Gastroesophageal sphincter (tissue), 4 donors: ENCODE results near the gene PCNX4. TPM values are rescaled to one million over a fixed set of nuclear protein-coding genes. Genes with fewer than 3 reads are reported as not detected.

ENCODE experiments used
- ATAC-seq: fragments of 150-250 bp; one replicate; pipeline ENCODE4 v1.9.1; 2016; ENCODE audit warnings: mild to moderate bottlenecking, moderate library complexity
- H3K27ac ChIP-seq, 4 donors: fragments of 200-600 bp; sonication (generic) in 3 of 4; 1 replicate in 3 of 4; 2 replicates in 1 of 4; pipeline ENCODE4 v1.5.1; 2016 to 2019
- H3K27me3 ChIP-seq: fragments of 200-600 bp; sonication (generic); one replicate; pipeline ENCODE4 v1.5.1; 2019
- H3K36me3 ChIP-seq, 2 donors: fragments of 200-600 bp; sonication (generic); one replicate each; pipeline ENCODE4 v1.5.1; 2019; ENCODE audit warnings: control low read depth in 1 of 2
- H3K4me1 ChIP-seq, 3 donors: fragments of 200-600 bp; sonication (generic); 1 replicate in 2 of 3; 2 replicates in 1 of 3; pipeline ENCODE4 v1.5.1; 2016 to 2019; ENCODE audit warnings: control low read depth in 2 of 3
- H3K4me3 ChIP-seq, 2 donors: fragments of 200-600 bp; sonication (generic); one replicate each; pipeline ENCODE4 v1.5.1; 2019; ENCODE audit warnings: mild to moderate bottlenecking in 1 of 2, moderate library complexity in 1 of 2
- H3K9me3 ChIP-seq, 3 donors: fragments of 200-600 bp; sonication (generic); one replicate each; pipeline ENCODE4 v1.5.1; 2017 to 2019; ENCODE audit warnings: control low read depth in 2 of 3
- EP300 ChIP-seq: sonication (generic); formaldehyde crosslinking; IDR thresholded peaks from one replicate; pipeline ENCODE4 v1.6.1; 2017; ENCODE audit warnings: antibody characterized with exemption, mild to moderate bottlenecking
- POLR2A ChIP-seq, 2 donors: fragments of 450-650 bp; IDR thresholded peaks; one replicate each; pipeline ENCODE4 v1.6.1; 2017; ENCODE audit warnings: antibody characterized with exemption in 2 of 2, mild to moderate bottlenecking in 2 of 2, moderate library complexity in 1 of 2
- POLR2AphosphoS5 ChIP-seq: sonication (generic); formaldehyde crosslinking; IDR thresholded peaks from one replicate; pipeline ENCODE4 v1.6.1; 2017; ENCODE audit warnings: antibody characterized with exemption
- WGBS, 2 donors: methylation state at CpG; one replicate each; pipeline ENCODE4 v1.1.5; 2018; ENCODE audit warnings: low coverage in 1 of 2; 5-methylcytosine and 5-hydroxymethylcytosine counted together
- total RNA-seq, 4 donors: library from RNA; depleted of rRNA; stranded (reverse); fragments of >200 nt; gene quantifications; one replicate each; pipeline ENCODE4 v1.1.0, GENCODE V29; 2016
- TF ChIP-seq, protein P1 (sequence below), 4 experiments: fragments of 200-600 bp in 2 of 4; fragments of 450-650 bp in 2 of 4; sonication (generic) in 1 of 4; IDR thresholded peaks; one replicate each; pipeline ENCODE4 v1.5.1; 2017 to 2019; ENCODE audit warnings: antibody characterized with exemption in 4 of 4, mild to moderate bottlenecking in 2 of 4, moderate library complexity in 2 of 4

PCNX4 gene
- total RNA-seq, 4 donors from 2014 or later = 30.0 to 65.7 (median 40.2) TPM

GRCh38 chr14:60206249-60206670 is 114.5 kb downstream of the PCNX4 start:
- WGBS, 2 donors = 67 to 81% methylated on average over 4 to 7 of the region's 7 CpGs
- TF ChIP-seq, protein P1, sequence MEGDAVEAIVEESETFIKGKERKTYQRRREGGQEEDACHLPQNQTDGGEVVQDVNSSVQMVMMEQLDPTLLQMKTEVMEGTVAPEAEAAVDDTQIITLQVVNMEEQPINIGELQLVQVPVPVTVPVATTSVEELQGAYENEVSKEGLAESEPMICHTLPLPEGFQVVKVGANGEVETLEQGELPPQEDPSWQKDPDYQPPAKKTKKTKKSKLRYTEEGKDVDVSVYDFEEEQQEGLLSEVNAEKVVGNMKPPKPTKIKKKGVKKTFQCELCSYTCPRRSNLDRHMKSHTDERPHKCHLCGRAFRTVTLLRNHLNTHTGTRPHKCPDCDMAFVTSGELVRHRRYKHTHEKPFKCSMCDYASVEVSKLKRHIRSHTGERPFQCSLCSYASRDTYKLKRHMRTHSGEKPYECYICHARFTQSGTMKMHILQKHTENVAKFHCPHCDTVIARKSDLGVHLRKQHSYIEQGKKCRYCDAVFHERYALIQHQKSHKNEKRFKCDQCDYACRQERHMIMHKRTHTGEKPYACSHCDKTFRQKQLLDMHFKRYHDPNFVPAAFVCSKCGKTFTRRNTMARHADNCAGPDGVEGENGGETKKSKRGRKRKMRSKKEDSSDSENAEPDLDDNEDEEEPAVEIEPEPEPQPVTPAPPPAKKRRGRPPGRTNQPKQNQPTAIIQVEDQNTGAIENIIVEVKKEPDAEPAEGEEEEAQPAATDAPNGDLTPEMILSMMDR (IDR thresholded peaks at IDR 0.05) = no peak
- TF ChIP-seq POLR2A (IDR thresholded peaks at IDR 0.05) (no peak), POLR2AphosphoS5 (no peak), EP300 (no peak)
- H3K9me3 ChIP-seq = no peaks in the 10 kb centered on the region
- no peaks in the 10 kb centered on the region for H3K36me3 ChIP-seq
- no peaks in the 10 kb centered on the region for H3K4me1 ChIP-seq
- no peak for ATAC-seq
- no peak overlapping the region for H3K4me3 ChIP-seq
- H3K27me3 ChIP-seq = no peaks in the 10 kb centered on the region
- H3K27ac ChIP-seq = no peak overlapping the region

DNA sequence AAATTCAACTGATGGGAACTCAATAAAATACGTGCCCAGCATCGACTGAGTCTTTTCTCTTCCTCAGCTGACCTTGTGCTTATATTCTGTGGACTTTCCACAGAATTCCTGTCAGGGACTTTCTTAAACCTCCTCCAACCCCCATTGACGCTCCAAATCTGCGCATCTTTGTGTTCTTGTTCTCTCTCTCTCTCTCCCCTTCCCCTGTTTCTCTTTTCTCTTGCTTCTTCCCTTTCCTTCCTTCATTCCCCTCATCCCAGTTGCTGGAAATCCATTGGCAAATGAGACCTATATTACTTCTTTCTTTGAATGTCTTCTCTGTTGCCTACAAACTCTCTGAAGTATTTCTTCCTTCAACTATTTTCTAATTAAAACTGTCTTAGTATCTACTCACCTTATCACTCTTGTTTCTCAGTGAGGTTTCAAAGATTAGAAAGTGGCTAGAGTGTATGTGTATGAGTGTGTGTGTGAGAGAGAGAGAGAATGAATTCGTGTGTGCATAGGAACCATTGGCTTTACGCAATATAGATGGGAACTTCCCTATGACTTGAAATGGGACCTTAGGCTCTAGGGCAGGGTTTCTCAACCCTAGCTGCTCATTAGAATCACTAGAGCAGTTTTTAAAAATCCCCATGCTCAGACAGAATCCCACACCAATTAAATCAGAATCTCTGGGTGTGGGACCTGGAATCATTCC is 115.3 kb downstream of the PCNX4 start:
- no peak for ATAC-seq
- Histone ChIP-seq H3K9me3 (no peaks in the 10 kb centered on the region), H3K27me3 (no peaks in the 10 kb centered on the region), H3K27ac (no peak overlapping the region), H3K4me1 (no peaks in the 10 kb centered on the region), H3K4me3 (no peak overlapping the region), H3K36me3 (no peaks in the 10 kb centered on the region)
- TF ChIP-seq, protein P1 (IDR thresholded peaks at IDR 0.05) = no peak
- TF ChIP-seq EP300 (no peak), POLR2AphosphoS5 (no peak), POLR2A (IDR thresholded peaks at IDR 0.05) (no peak)
- 83 to 86% methylated on average over 4 to 5 of the region's 6 CpGs for WGBS, 2 donors

GRCh38 chr14:60210703-60211102 is 119.0 kb downstream of the PCNX4 start:
- H3K4me3 ChIP-seq = no peak overlapping the region
- 77 to 100% methylated on average over 1 of the region's 1 CpG for WGBS, 2 donors
- H3K4me1 ChIP-seq = peaks cover 0 to 11% (median 7%) of the 10 kb centered on the region in 3 donors
- no peaks in the 10 kb centered on the region for H3K36me3 ChIP-seq
- TF ChIP-seq, protein P1 (IDR thresholded peaks at IDR 0.05) = no peak
- TF ChIP-seq EP300 = no peak
- no peak for TF ChIP-seq POLR2A (IDR thresholded peaks at IDR 0.05)
- no peak for TF ChIP-seq POLR2AphosphoS5
- no peaks in the 10 kb centered on the region for H3K27me3 ChIP-seq
- no peaks in the 10 kb centered on the region for H3K9me3 ChIP-seq
- ATAC-seq = no peak
- no peak overlapping the region for H3K27ac ChIP-seq

DNA sequence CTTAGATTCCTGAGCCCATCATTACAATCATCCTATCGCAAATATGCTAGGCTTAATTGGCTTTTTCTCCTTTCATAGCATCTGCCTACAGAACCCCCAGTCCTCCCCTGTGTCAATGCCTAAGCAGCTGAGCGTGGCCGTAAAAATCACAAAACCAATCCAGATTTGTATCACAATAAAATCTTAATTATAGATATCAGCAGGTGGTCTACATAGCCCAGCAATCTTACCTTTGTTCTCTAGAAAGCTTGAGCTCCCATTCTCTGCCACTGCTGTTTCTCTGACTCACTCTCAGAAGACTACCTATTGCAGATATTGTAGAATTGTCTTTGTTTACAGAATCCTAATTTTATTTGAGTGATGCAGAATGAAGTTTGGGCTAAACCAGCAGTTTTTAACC is 119.4 kb downstream of the PCNX4 start:
- no peak for ATAC-seq
- WGBS, 2 donors = 76 to 90% methylated on average over 3 of the region's 3 CpGs
- no peaks in the 10 kb centered on the region for H3K9me3 ChIP-seq
- no peaks in the 10 kb centered on the region for H3K36me3 ChIP-seq
- no peak overlapping the region for H3K4me3 ChIP-seq
- no peak for TF ChIP-seq POLR2AphosphoS5
- TF ChIP-seq POLR2A (IDR thresholded peaks at IDR 0.05) = no peak
- TF ChIP-seq, protein P1 (IDR thresholded peaks at IDR 0.05) = no peak
- no peak for TF ChIP-seq EP300
- H3K27me3 ChIP-seq = no peaks in the 10 kb centered on the region
- no peak overlapping the region for H3K27ac ChIP-seq
- peaks cover 0 to 15% (median 7%) of the 10 kb centered on the region in 3 donors for H3K4me1 ChIP-seq
